Ovary (tissue), 3 donors: Measurements from ENCODE around the gene INS.

ENCODE experiments used
- CTCF ChIP-seq, 3 donors: fragments of 450-650 bp in 2 of 3; fragments of 200-600 bp in 1 of 3; IDR thresholded peaks; one replicate each; pipeline versions ENCODE4 v1.5.1 to v1.8.0; 2016 to 2022; ENCODE audit warnings: antibody characterized with exemption in 3 of 3, mild to moderate bottlenecking in 1 of 3
- EP300 ChIP-seq: sonication (generic); formaldehyde crosslinking; IDR thresholded peaks from one replicate; pipeline ENCODE4 v1.6.1; 2017; ENCODE audit warnings: antibody characterized with exemption
- POLR2A ChIP-seq: fragments of 450-650 bp; IDR thresholded peaks from one replicate; pipeline ENCODE4 v1.6.1; 2017; ENCODE audit warnings: antibody characterized with exemption, mild to moderate bottlenecking, moderate library complexity
- donor health status: DM: no; HTN: no; CAD: no.

GRCh38 chr11:2168286-2169004, 7.4 kb upstream of the INS start:
- TF ChIP-seq CTCF (IDR thresholded peaks at IDR 0.05) (no peak), EP300 (no peak), POLR2A (no peak)
